GM21360 (cell line): ENCODE data around the gene RFWD3.
"Not testable (repeated sequence)": the region's sequence is repeated elsewhere in the genome, so short reads cannot be mapped to it uniquely, and the experiment has no call there.

ENCODE experiments used
- ATAC-seq: cut with Tn5 transposase; IDR thresholded peaks from one replicate; pipeline ENCODE4 v1.9.1; 2021; ENCODE audit warnings: mild to moderate bottlenecking, moderate library complexity; ENCODE audit not compliant: unreplicated experiment

The RFWD3 gene

GRCh38 chr16:74666010-74666421 lies 661 bp downstream of the RFWD3 start:
- ATAC-seq: no peak

DNA sequence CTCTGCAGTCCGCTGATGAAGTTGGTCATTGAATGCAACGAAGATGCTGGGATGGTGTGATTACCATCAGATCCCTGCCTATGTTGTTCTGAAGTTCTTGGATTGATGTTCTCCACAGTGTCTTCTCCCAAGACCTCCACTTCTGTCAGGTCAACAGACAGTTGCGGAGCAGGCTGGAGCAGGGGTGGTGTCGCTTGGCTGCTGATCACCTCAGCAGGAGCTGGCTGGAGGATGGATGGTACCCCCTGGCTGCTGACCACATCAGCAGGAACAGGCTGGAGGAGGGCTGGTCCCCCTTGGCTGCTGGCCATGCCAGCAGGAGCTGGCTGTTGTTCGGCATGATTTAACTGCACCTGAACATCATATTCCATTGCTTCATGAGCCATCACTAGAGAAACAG lies 5.6 kb downstream of the RFWD3 start:
- no peak for ATAC-seq

DNA sequence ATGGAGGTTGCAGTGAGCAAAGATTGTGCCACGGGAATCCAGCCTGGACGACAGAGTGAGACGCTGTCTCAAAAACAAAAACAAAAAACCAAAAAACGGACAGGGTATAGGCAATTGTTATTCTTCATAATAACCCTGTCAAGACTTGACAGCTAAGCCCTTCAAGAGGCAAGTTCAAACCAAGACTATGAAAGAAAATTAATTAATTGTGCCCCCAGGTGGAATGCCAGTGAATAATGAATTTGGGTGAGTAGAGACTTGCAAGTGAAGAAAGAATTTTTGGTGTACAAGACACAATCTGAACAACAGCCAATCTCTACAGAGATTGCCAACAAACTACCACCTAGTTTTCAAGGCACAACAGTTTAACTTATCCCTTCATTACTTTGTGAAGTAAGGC lies 6.3 kb downstream of the RFWD3 start:
- no peak for ATAC-seq

DNA sequence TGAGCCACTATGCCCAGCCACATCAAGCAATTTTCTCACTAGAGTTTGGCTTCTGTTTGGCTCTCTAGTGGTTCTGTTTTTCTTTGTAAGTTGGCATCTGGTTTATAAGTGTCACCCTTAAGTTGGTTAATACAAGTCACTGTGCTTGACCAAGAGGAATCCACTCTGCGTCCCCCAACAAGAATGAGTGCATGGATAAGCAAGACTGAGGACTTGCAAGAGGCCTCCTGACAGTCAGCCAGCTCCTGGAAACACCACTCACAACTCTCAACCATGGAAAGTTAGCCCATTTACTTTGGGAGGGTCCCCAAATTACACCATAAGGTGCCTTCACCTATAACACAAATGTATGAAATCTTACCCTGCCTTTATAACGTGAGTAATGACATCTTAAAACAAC lies 7.6 kb downstream of the RFWD3 start:
- no peak for ATAC-seq

- ATAC-seq: no peak
Measured at GRCh38 chr16:74657870-74658642, 8.6 kb downstream of the RFWD3 start.

DNA sequence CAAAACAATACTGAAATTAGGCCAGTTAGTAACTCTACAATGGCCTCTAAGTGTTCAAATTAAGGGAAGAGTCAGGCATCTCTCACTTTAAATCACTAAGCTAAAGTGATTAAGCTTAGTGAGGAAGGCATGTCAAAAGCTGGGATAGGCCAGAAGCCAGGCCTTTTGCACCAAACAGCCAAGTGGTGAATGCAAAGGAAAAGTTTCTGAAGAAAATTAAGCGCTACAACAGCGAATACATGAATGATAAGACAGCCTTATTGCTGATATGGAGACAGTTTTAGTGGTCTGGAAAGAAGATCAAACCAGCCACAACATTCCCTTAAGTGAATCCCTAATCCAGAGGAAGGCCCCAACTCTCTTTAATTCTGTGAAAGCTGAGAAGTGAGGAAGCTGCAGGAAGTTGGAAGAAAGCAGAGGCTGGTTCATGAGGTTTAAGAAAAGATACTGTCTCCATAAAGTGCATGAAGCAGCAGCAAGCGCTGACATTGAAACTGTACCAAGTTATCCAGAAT lies 12.1 kb downstream of the RFWD3 start:
- no peak for ATAC-seq

DNA sequence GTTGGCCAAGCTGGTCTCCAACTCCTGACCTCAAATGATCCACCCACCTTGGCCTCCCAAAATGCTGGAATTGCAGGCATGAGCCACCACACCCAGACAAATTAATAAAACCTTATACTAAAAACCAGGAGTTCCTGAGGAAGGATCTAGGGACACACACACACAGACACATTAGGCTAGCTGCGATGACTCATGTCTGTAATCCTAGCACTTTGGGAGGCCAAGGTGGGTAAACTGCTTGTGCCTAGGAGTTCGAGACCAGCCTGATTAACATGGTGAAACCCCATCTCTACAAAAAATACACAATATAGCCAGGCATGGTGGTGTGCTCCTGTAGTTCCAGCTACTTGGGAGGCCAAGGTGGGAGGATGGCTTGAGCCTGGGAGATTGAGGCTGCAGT lies 13.8 kb downstream of the RFWD3 start:
- ATAC-seq: not testable (repeated sequence)

GRCh38 chr16:74652249-74652648 lies 14.4 kb downstream of the RFWD3 start:
- no peak for ATAC-seq

DNA sequence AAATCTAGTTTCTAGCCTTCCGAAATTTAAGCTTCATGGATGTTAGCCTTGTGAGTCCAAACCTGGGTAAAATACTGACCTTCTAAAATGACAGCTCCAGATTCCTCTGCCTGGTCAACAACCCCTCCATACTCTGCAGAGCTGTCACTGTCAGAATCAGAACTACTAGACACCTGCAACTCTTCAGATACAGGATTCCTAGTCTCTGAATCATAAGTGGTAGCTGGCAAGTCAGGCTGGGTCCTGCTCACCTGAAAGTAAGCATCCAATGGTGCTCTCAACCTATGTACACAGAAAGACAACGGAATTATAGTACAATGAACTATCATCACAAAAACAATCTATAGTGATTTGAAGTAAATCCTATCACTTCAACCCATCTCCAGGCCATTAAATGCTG lies 14.8 kb downstream of the RFWD3 start:
- ATAC-seq: no peak

GRCh38 chr16:74650966-74651567 lies 15.6 kb downstream of the RFWD3 start:
- no peak for ATAC-seq

DNA sequence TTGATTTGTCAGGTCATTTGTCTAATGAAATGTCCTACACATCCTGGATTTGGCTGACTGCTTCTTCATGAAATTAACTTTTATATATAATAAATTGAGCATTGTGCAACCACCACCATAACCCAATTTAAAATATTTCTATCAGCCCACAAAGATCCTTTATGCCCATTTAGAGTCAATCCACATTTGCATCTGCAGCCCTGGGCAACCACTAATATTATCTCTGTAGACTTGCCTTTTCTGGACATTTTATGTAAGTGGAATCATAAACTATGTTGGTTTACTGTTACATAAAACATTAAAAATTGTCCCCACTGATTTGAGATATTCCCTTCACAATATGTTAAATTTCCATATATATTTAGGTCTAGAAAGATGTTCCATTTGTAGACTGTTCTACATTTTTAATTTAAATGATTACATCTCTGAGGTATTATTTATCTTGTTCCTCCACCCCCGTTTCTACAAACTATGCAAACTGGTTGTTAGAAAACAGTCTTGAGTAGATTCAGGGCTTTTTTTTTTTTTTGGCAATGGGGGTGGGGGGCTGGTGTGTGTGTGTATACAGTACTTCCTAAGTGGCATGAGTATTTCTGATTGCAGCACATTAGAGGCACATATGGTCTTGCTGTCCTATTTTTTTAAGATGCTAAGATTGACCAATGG lies 16.7 kb downstream of the RFWD3 start:
- no peak for ATAC-seq

- ATAC-seq: no peak
Measured at GRCh38 chr16:74641969-74642368, 24.7 kb downstream of the RFWD3 start.

- no peak for ATAC-seq
Measured at GRCh38 chr16:74637742-74638453, 28.8 kb downstream of the RFWD3 start.

DNA sequence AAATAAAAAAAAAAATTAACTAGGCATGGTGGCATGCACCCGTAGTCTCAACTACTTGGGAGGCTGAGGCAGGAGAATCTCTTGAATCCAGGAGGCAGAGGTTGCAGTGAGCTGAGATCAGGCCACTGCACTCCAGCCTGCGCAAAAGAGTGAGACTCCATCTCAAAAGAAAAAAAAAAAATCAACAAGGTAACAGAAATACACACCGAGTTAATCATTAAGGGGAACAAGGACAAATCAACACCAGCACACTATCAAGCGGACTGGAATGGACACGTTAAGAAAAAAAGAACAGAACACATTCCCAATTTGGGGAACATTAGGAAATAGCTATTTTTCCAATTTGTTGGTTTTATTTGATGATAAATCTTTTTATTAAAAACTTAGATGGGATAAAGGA lies 31.4 kb downstream of the RFWD3 start:
- ATAC-seq: no peak

- ATAC-seq: no peak
Measured at GRCh38 chr16:74633686-74634085, 33.0 kb downstream of the RFWD3 start.

GRCh38 chr16:74627506-74628220 lies 39.0 kb downstream of the RFWD3 start:
- no peak for ATAC-seq

DNA sequence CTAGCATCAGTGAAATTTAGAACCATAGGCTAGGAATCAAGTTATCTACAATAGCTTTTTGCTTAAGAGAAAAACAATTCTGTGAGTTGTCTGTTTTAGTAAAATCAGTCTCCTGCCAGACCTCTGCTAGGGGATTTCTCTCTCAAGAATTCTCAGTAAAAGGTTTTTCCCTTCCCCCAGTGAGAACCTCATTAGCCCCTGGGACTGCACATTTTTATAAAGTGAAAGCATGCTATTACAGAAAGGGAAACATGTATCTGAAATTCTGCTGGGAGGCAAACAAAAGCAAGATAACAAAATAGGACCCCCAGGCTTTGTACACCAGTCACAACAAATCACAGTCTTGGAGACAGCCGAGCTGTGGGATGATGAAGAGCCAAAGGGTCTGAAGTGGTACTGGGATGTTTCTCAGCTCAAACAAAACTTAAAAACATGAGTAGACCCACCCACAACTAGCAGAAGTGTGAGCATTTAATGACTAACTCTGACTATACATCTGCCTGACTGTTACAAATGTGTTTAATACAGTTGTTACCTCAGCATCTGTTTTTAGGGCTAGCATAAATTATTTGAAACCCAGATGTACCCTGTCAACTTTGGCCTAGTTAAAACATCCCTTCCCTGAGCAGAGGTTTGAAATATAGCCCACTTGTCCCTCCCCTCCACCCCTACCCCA lies 39.8 kb downstream of the RFWD3 start:
- ATAC-seq: no peak

- ATAC-seq: no peak
Measured at GRCh38 chr16:74625500-74626350, 41.0 kb downstream of the RFWD3 start.

DNA sequence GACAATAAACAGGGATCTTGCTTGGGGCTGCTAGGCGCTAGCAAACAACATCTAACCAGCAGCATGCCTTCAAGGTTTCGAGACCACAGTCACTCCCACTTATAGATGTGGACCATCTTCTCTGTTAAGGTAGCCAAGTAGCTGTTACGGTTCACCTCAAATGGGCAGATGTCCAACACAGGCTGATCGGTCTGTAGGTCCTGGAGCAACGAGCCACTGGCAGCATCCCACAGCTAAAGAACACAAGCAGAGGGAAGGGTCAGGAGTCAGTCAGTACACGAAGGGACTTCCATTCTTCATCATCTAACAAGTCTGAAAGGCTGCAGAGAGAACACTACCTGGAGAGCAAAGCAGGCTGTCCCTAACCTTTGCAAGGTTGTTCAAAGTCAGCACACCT lies 42.8 kb downstream of the RFWD3 start:
- ATAC-seq: no peak
